ENCODE measurements around the gene SPECC1L.

- no peak for TF ChIP-seq CTCF (IDR thresholded peaks at IDR 0.05)
- TF ChIP-seq POLR2A (IDR thresholded peaks at IDR 0.05), result no peak
These were observed 127.8 kb downstream of the SPECC1L start for GRCh38 chr22:24398409-24398808.

Measured in uterus (tissue), 2 donors.